Stimulated activated CD8-positive, alpha-beta memory T cell treated with anti-CD3 and anti-CD28 coated beads, Interleukin-7, amount 100 ng/mL, for 48 hours (primary cell): ENCODE data around the gene ERG28.
"Not testable (repeated sequence)": the region's sequence is repeated elsewhere in the genome, so short reads cannot be mapped to it uniquely, and the experiment has no call there.

Experiments
- DNase-seq, 2 donors: peaks; one replicate each; pipeline ENCODE4 v3.0.0-alpha.2; 2020; ENCODE audit warnings: low read depth in 1 of 2; ENCODE audit errors: extremely low read depth in 1 of 2

ERG28 gene

GRCh38 chr14:75626863-75627262, 33.8 kb downstream of the ERG28 start:
- no peak for DNase-seq

- no peak for DNase-seq
Observed at GRCh38 chr14:75626396-75626795, 34.3 kb downstream of the ERG28 start.

GRCh38 chr14:75625034-75625433, 35.6 kb downstream of the ERG28 start:
- DNase-seq: no peak

GRCh38 chr14:75619548-75619947, 41.1 kb downstream of the ERG28 start:
- no peak for DNase-seq

GRCh38 chr14:75615200-75615599, 45.5 kb downstream of the ERG28 start:
- no peak for DNase-seq

- no peak for DNase-seq
Observed at GRCh38 chr14:75614179-75614578, 46.5 kb downstream of the ERG28 start.

- no peak for DNase-seq
Observed at GRCh38 chr14:75612157-75612556, 48.5 kb downstream of the ERG28 start.

- no peak for DNase-seq
Observed at GRCh38 chr14:75610834-75611233, 49.8 kb downstream of the ERG28 start.

- no peak for DNase-seq
Observed at GRCh38 chr14:75609606-75610475, 50.8 kb downstream of the ERG28 start.

GRCh38 chr14:75609116-75609515, 51.6 kb downstream of the ERG28 start:
- no peak for DNase-seq

- DNase-seq: no peak
Observed at GRCh38 chr14:75607842-75608640, 52.6 kb downstream of the ERG28 start.

GRCh38 chr14:75607044-75607443, 53.6 kb downstream of the ERG28 start:
- no peak for DNase-seq

GRCh38 chr14:75605916-75606315, 54.8 kb downstream of the ERG28 start:
- DNase-seq: no peak

- no peak for DNase-seq
Observed at GRCh38 chr14:75604979-75605851, 55.5 kb downstream of the ERG28 start.

GRCh38 chr14:75602503-75602902, 58.2 kb downstream of the ERG28 start:
- DNase-seq: no peak

- DNase-seq: not testable (repeated sequence)
Observed at GRCh38 chr14:75601061-75601460, 59.6 kb downstream of the ERG28 start.

- DNase-seq: not testable (repeated sequence)
Observed at GRCh38 chr14:75600100-75600499, 60.6 kb downstream of the ERG28 start.
